ENCODE data around the gene PCDHGA12.
A peak's percentile ranks its signal among the peaks of the same experiment; 100 is the strongest.

PCDHGA12 gene

DNA sequence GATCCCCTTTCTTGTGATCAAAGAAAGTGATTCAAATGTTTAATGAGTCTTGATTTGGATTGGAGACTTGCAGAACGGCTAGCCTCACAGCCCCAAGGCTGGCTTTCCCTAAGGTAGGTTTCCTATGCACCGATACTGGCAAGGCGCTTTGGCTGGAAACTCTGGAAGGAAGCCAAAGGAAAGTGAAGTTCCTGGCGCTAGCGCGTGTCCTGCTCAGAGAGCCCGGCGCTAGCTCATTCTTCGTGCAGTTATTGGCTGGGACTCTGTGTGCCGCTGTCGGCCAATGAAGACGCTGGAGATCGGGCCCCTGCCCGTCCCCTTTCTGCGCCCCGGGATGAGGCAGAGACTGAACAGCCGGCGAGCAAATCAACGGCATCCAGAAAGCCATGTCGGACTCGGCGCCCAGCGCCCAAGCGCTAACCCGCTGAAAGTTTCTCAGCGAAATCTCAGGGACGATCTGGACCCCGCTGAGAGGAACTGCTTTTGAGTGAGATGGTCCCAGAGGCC, 45.4 kb downstream of the PCDHGA12 start, which contains the start of gene PCDHGC3:
PCDHGC3 (plus strand) TSS at position 342 of the 507 bp plus-strand sequence; CDS start at position 493, 151 bp downstream.
- peaks cover 32% of the 10 kb centered on the region for H3K4me1 Mint-ChIP-seq
- ATAC-seq: peak; percentile 86
- H3K36me3 Mint-ChIP-seq: no peaks in the 10 kb centered on the region
- no peak within 1 kb of the TSS for H3K27ac Mint-ChIP-seq
- no peaks in the 10 kb centered on the region for H3K9me3 Mint-ChIP-seq
- DNase-seq (ENCODE audit: low spot score in 2 of 2): no peak
- H3K4me3 Mint-ChIP-seq: peak within 1 kb of the TSS; percentile 82

DNA sequence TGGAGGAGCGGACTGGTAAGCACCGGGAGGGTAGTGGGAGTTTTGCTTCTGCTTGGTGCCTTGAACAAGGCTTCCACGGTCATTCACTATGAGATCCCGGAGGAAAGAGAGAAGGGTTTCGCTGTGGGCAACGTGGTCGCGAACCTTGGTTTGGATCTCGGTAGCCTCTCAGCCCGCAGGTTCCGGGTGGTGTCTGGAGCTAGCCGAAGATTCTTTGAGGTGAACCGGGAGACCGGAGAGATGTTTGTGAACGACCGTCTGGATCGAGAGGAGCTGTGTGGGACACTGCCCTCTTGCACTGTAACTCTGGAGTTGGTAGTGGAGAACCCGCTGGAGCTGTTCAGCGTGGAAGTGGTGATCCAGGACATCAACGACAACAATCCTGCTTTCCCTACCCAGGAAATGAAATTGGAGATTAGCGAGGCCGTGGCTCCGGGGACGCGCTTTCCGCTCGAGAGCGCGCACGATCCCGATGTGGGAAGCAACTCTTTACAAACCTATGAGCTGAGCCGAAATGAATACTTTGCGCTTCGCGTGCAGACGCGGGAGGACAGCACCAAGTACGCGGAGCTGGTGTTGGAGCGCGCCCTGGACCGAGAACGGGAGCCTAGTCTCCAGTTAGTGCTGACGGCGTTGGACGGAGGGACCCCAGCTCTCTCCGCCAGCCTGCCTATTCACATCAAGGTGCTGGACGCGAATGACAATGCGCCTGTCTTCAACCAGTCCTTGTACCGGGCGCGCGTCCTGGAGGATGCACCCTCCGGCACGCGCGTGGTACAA, 46.0 kb downstream of the PCDHGA12 start:
- Mint-ChIP-seq H3K4me3 (peak overlapping the region; percentile 82), H3K36me3 (no peaks in the 10 kb centered on the region), H3K9me3 (no peaks in the 10 kb centered on the region), H3K4me1 (peaks cover 32% of the 10 kb centered on the region), H3K27ac (no peak overlapping the region)
- ATAC-seq (peak; percentile 37), DNase-seq (ENCODE audit: low spot score in 2 of 2) (no peak)

DNA sequence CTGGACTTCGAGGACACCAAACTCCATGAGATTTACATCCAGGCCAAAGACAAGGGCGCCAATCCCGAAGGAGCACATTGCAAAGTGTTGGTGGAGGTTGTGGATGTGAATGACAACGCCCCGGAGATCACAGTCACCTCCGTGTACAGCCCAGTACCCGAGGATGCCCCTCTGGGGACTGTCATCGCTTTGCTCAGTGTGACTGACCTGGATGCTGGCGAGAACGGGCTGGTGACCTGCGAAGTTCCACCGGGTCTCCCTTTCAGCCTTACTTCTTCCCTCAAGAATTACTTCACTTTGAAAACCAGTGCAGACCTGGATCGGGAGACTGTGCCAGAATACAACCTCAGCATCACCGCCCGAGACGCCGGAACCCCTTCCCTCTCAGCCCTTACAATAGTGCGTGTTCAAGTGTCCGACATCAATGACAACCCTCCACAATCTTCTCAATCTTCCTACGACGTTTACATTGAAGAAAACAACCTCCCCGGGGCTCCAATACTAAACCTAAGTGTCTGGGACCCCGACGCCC, 46.8 kb downstream of the PCDHGA12 start:
- no peaks in the 10 kb centered on the region for H3K9me3 Mint-ChIP-seq
- peaks cover 32% of the 10 kb centered on the region for H3K4me1 Mint-ChIP-seq
- H3K4me3 Mint-ChIP-seq: peak overlapping the region; percentile 82
- H3K36me3 Mint-ChIP-seq: no peaks in the 10 kb centered on the region
- no peak for DNase-seq (ENCODE audit: low spot score in 2 of 2)
- H3K27ac Mint-ChIP-seq: no peak overlapping the region
- ATAC-seq: no peak

GRCh38 chr5:141477815-141478214, 47.5 kb downstream of the PCDHGA12 start:
- Mint-ChIP-seq H3K4me3 (peak overlapping the region; percentile 82), H3K27ac (no peak overlapping the region), H3K4me1 (peaks cover 32% of the 10 kb centered on the region), H3K36me3 (no peaks in the 10 kb centered on the region), H3K9me3 (no peaks in the 10 kb centered on the region)
- no peak for ATAC-seq
- DNase-seq (ENCODE audit: low spot score in 2 of 2): no peak

DNA sequence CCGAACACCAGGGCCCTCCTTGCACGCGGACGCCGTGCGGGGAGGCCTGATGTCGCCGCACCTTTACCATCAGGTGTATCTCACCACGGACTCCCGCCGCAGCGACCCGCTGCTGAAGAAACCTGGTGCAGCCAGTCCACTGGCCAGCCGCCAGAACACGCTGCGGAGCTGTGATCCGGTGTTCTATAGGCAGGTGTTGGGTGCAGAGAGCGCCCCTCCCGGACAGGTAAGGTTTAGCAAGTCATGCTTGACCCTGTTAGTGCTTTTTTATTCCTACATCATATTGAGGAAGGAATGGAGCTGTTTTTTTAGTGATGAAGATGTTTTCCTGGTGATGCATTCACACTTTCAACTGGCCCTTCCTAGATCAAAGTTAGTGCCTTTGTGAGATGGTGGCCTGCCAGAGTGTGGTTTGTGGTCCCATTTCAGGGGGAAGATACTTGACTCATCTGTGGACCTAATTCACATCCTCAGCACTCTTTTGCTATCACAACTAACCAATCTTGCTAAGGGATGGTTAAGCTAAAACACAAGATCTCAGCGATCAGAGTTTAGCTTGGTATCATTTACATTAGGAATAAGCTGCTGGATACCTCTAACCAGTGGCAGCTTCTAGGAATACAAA, 48.1 kb downstream of the PCDHGA12 start:
- H3K4me3 Mint-ChIP-seq: no peak overlapping the region
- peaks cover 32% of the 10 kb centered on the region for H3K4me1 Mint-ChIP-seq
- peak; percentile 62 for ATAC-seq
- H3K36me3 Mint-ChIP-seq: no peaks in the 10 kb centered on the region
- no peak for DNase-seq (ENCODE audit: low spot score in 2 of 2)
- no peak overlapping the region for H3K27ac Mint-ChIP-seq
- no peaks in the 10 kb centered on the region for H3K9me3 Mint-ChIP-seq

- peaks cover 33% of the 10 kb centered on the region for H3K4me1 Mint-ChIP-seq
- ATAC-seq: no peak
- no peak for DNase-seq (ENCODE audit: low spot score in 2 of 2)
- no peak overlapping the region for H3K4me3 Mint-ChIP-seq
- H3K9me3 Mint-ChIP-seq: no peaks in the 10 kb centered on the region
- H3K27ac Mint-ChIP-seq: no peak overlapping the region
- no peaks in the 10 kb centered on the region for H3K36me3 Mint-ChIP-seq
Measured at GRCh38 chr5:141479776-141480175, 49.5 kb downstream of the PCDHGA12 start.

All from stimulated activated effector memory CD8-positive, alpha-beta T cell treated with anti-CD3 and anti-CD28 coated beads, Interleukin-12 subunit alpha, Interleukin-12 subunit beta, amount 100 ng/mL, for 72 hours (primary cell).